ENCODE data around the gene SHMT2. TPM values are rescaled to one million over a fixed set of nuclear protein-coding genes. Genes with fewer than 3 reads are reported as not detected.

The SHMT2 gene
- total and polyA plus RNA-seq, 9 of the 15 experiments (the other 6 are each of a cell fraction or from before 2014, with no cell fraction given): 46.1 to 319 (median 115) TPM

DNA sequence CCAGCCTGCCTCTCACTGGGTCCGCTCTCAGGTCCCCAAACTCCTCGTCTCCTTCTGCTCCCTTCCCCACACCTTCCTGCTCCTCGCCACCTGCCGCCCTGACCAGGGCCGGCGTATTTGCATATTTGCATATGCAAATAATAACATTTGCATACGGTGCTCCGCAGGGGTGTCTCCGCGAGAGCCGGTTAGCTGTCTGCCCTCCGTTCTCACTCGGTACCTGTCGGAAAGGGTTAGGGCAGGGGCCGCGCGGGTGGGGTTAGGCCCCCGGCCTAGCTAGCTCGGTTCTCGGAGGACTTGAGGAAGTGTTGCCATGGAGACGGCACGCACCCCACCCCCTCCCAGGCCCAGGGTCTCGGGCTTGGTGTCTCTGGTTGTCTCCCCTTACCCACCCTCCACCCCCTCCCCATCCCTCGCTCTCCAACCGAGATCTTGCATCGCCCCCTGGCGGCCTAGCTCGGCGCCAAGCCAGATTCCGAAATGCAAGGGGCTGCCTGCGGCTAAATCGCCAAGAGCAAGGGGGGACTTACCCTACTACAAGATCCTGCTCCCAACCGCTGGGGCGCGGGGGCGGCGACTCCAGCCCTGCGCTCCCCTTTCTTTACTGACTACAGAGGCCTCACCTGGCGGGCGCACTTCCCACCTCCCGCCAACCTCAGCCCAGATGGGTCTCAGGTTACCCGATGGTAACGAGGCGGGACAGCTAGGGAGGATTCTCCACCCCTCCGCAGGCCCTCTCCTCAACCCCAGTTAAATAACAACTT lies 13.4 kb downstream of the SHMT2 start (continued):
- TF ChIP-seq, protein P1, sequence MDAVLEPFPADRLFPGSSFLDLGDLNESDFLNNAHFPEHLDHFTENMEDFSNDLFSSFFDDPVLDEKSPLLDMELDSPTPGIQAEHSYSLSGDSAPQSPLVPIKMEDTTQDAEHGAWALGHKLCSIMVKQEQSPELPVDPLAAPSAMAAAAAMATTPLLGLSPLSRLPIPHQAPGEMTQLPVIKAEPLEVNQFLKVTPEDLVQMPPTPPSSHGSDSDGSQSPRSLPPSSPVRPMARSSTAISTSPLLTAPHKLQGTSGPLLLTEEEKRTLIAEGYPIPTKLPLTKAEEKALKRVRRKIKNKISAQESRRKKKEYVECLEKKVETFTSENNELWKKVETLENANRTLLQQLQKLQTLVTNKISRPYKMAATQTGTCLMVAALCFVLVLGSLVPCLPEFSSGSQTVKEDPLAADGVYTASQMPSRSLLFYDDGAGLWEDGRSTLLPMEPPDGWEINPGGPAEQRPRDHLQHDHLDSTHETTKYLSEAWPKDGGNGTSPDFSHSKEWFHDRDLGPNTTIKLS (IDR thresholded peaks at IDR 0.05; ENCODE audit: borderline replicate concordance, low read depth): no peak
- TF ChIP-seq, protein P2, sequence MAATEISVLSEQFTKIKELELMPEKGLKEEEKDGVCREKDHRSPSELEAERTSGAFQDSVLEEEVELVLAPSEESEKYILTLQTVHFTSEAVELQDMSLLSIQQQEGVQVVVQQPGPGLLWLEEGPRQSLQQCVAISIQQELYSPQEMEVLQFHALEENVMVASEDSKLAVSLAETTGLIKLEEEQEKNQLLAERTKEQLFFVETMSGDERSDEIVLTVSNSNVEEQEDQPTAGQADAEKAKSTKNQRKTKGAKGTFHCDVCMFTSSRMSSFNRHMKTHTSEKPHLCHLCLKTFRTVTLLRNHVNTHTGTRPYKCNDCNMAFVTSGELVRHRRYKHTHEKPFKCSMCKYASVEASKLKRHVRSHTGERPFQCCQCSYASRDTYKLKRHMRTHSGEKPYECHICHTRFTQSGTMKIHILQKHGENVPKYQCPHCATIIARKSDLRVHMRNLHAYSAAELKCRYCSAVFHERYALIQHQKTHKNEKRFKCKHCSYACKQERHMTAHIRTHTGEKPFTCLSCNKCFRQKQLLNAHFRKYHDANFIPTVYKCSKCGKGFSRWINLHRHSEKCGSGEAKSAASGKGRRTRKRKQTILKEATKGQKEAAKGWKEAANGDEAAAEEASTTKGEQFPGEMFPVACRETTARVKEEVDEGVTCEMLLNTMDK (IDR thresholded peaks at IDR 0.05; ENCODE audit: borderline replicate concordance, insufficient read depth, low read depth, low read length, poor library complexity, severe bottlenecking): peak; percentile 95
- TF ChIP-seq MAFG (tag; conservative IDR thresholded peaks at IDR 0.05) (no peak), ZFX (CRISPR knock-in tag; IDR thresholded peaks at IDR 0.05) (0 out of 2 replicates have a peak, but pooled peaks have one; percentile 24), CEBPB (tag; IDR thresholded peaks at IDR 0.05) (no peak), RB1 (IDR thresholded peaks at IDR 0.05; ENCODE audit: low read depth) (0 out of 2 replicates have a peak, but pooled peaks have one; percentile 18), KDM2B (CRISPR knock-in tag; IDR thresholded peaks at IDR 0.05) (0 out of 2 replicates have a peak, but pooled peaks have one; percentile 42), MAZ (CRISPR knock-in tag; conservative IDR thresholded peaks at IDR 0.05 in 1 of 2, IDR thresholded peaks at IDR 0.05 in 1 of 2) (peak; percentile 53 to 65; a peak in 3 of 4 replicates), ELF2 (CRISPR knock-in tag; IDR thresholded peaks at IDR 0.05) (no peak), CBFB (CRISPR knock-in tag; IDR thresholded peaks at IDR 0.05) (no peak), GABPA (tag; conservative IDR thresholded peaks at IDR 0.05; ENCODE audit: low read depth) (no peak), SMAD1 (IDR thresholded peaks at IDR 0.05; ENCODE audit: low read depth, low read length, partially characterized antibody) (no peak), NCOA1 (IDR thresholded peaks at IDR 0.05; ENCODE audit: low read depth) (no peak), POLR2G (IDR thresholded peaks at IDR 0.05; ENCODE audit: low read depth, low read length) (peak; percentile 63)
- TF ChIP-seq, protein P3, sequence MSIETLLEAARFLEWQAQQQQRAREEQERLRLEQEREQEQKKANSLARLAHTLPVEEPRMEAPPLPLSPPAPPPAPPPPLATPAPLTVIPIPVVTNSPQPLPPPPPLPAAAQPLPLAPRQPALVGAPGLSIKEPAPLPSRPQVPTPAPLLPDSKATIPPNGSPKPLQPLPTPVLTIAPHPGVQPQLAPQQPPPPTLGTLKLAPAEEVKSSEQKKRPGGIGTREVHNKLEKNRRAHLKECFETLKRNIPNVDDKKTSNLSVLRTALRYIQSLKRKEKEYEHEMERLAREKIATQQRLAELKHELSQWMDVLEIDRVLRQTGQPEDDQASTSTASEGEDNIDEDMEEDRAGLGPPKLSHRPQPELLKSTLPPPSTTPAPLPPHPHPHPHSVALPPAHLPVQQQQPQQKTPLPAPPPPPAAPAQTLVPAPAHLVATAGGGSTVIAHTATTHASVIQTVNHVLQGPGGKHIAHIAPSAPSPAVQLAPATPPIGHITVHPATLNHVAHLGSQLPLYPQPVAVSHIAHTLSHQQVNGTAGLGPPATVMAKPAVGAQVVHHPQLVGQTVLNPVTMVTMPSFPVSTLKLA (conservative IDR thresholded peaks at IDR 0.05): no peak
- TF ChIP-seq, protein P4, sequence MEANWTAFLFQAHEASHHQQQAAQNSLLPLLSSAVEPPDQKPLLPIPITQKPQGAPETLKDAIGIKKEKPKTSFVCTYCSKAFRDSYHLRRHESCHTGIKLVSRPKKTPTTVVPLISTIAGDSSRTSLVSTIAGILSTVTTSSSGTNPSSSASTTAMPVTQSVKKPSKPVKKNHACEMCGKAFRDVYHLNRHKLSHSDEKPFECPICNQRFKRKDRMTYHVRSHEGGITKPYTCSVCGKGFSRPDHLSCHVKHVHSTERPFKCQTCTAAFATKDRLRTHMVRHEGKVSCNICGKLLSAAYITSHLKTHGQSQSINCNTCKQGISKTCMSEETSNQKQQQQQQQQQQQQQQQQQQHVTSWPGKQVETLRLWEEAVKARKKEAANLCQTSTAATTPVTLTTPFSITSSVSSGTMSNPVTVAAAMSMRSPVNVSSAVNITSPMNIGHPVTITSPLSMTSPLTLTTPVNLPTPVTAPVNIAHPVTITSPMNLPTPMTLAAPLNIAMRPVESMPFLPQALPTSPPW (CRISPR knock-in tag; IDR thresholded peaks at IDR 0.05): peak; percentile 30; the same call in 1 of the 2 replicates

Data from K562 (cell line).